Activated CD8-positive, alpha-beta T cell treated with anti-CD3 and anti-CD28 coated beads, Interleukin-2, amount 10 ng/mL, durations not matched to agents 7 days and 5 days (primary cell): ENCODE results near the gene RANGRF. TPM values are rescaled to one million over a fixed set of nuclear protein-coding genes. Genes with fewer than 3 reads are reported as not detected.
A peak's percentile ranks its signal among the peaks of the same experiment; 100 is the strongest.

ENCODE experiments used
- ATAC-seq: fragments of 150-1000 bp; cut with Tn5 transposase; one replicate; pipeline ENCODE4 v1.10.0; 2021; ENCODE audit warnings: moderate library complexity
- CTCF ChIA-PET: fragments of 350-600 bp; sonication (Branson Sonifier 250); formaldehyde crosslinking; loops from one replicate; lab custom pipeline; 2021; ENCODE audit warnings: antibody characterized with exemption; lab: Charles Lee
- POLR2A ChIA-PET: fragments of 350-600 bp; sonication (Branson Sonifier 250); formaldehyde crosslinking; loops from one replicate; lab custom pipeline; 2021; ENCODE audit warnings: antibody characterized with exemption; lab: Charles Lee
- DNase-seq: peaks from one replicate; pipeline ENCODE4 v3.0.0-alpha.2; 2020
- H3K27ac Mint-ChIP-seq: one replicate; pipeline ENCODE4 v1.8.0; 2021; ENCODE audit warnings: mild to moderate bottlenecking, mixed read lengths
- H3K27me3 Mint-ChIP-seq: one replicate; pipeline ENCODE4 v1.8.0; 2021; ENCODE audit warnings: low read depth, mixed read lengths
- H3K36me3 Mint-ChIP-seq: one replicate; pipeline ENCODE4 v1.8.0; 2021; ENCODE audit warnings: low read depth, mixed read lengths
- H3K4me1 Mint-ChIP-seq: one replicate; pipeline ENCODE4 v1.8.0; 2021; ENCODE audit warnings: low read depth, mixed read lengths
- H3K4me3 Mint-ChIP-seq: one replicate; pipeline ENCODE4 v1.8.0; 2021; ENCODE audit warnings: mild to moderate bottlenecking, mixed read lengths
- H3K9me3 Mint-ChIP-seq: one replicate; pipeline ENCODE4 v1.8.0; 2022; ENCODE audit warnings: mixed read lengths; ENCODE audit not compliant: insufficient read depth
- total RNA-seq, 2 experiments: library from RNA; stranded (reverse); gene quantifications; one replicate each; pipeline ENCODE4 v1.2.3, GENCODE V29; 2021

Gene RANGRF
- total RNA-seq, 2 experiments from 2014 or later, result 49.8 to 55.6 TPM

DNA sequence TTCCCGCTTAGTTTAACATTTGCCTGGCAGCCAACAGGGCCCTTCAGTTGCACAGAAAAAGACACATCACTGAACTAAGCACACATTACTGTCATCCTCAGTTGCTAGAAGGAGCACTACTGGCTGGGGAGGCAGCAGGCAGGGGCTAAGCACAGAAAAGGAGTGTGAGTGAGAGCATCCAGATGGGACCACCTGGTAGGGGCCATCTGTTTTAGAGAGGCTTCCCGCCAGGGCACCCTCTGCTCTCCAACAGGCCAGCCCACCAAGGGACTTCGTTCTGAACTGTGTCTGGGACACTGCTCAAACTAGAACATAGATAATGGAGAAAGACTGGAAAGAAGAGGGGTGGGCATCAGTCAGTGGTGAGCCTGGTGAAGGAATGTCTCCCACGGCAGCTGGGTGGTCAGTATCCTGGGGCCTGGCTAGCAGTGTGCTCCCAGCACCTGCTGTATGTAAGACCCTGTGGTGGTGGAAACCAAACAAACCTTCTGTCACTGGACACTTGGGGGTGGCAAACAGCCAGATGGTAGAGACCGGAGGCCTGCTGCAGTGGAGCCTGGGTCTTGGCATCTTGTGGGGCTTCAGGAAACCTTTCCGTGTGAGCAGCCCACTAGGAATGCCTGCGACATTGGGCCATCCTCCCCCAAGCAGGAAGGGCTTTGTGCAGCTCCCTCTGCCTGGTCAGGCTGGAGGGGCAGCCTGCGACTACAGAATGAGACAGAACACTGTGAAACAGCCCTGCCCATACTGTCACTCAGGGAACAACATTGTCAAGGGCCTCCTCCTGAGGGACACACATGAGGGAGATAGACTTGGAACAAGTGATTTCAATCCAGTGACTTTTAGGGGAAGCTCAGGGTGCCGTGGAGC is 12.8 kb upstream of the RANGRF start:
- no peaks in the 10 kb centered on the region for H3K4me1 Mint-ChIP-seq
- POLR2A ChIA-PET, result interaction anchor here (0.6 kb wide), 1 partner anchor 31 kb away, joined by 3 read pairs; no protein-coding TSS in a partner anchor
- H3K4me3 Mint-ChIP-seq, result no peak overlapping the region
- H3K27me3 Mint-ChIP-seq, result no peaks in the 10 kb centered on the region
- no peak overlapping the region for H3K27ac Mint-ChIP-seq
- no peak for DNase-seq
- peaks cover 9% of the 10 kb centered on the region for H3K36me3 Mint-ChIP-seq
- ATAC-seq, result no peak
- H3K9me3 Mint-ChIP-seq, result no peaks in the 10 kb centered on the region
- CTCF ChIA-PET, result interaction anchor here (0.7 to 2.3 kb wide), 2 partner anchors 25 to 202 kb away, joined by 4 to 5 read pairs; no protein-coding TSS in a partner anchor

DNA sequence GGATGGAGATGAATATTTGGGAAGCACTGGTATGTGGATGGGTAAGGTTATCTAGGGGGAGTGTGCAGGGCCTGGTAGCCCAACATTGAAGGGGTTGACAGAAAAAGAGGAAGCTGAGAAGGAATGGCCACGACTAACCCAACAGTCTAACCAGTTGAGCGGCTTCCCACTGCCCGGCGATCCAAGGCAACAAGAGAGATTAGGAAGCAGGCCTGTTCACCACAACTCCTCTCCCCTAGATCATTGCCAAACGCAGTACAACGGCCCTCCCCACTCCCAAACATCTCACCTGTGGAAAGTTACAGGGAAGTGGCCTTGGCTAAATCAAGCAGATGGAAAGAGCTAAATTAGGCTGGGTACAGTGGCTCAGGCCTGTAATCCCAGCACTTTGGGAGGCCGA is 11.2 kb upstream of the RANGRF start:
- no peak for DNase-seq
- CTCF ChIA-PET, result interaction anchor here (2.3 kb wide), 1 partner anchor 24 kb away, joined by 5 read pairs; no protein-coding TSS in a partner anchor

DNA sequence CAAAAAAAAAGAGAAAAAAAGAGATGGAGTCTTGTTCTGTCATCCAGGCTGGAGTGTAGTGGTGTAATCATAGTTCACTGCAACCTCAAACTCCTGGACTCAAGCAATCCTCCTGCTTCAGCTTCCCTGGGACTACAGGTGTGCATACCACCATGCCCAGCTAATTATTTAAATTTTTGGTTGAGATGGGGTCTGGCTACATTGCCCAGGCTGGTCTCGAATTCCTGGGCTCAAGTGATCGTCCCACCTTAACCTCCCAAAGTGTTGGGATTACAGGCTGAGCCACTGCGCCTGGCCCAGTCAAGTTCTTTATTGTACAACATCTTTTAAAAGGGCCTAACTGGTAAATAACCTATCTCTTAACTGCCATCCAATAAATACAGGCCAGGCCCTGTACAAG is 6.1 kb upstream of the RANGRF start:
- no peaks in the 10 kb centered on the region for H3K36me3 Mint-ChIP-seq
- POLR2A ChIA-PET, result interaction anchor here (0.9 kb wide), 1 partner anchor 34 kb away, joined by 3 read pairs; the partner anchor contains the start of gene CTC1

More for the DNA sequence above, 11.2 kb upstream of the RANGRF start:
- no peak for ATAC-seq
- POLR2A ChIA-PET, result interaction anchor here (1.3 kb wide), 1 partner anchor 29 kb away, joined by 5 read pairs; the partner anchor contains the start of gene CTC1
- Mint-ChIP-seq H3K27me3 (no peaks in the 10 kb centered on the region), H3K4me3 (no peak overlapping the region), H3K9me3 (no peaks in the 10 kb centered on the region), H3K4me1 (no peaks in the 10 kb centered on the region), H3K36me3 (no peaks in the 10 kb centered on the region), H3K27ac (no peak overlapping the region)

DNA sequence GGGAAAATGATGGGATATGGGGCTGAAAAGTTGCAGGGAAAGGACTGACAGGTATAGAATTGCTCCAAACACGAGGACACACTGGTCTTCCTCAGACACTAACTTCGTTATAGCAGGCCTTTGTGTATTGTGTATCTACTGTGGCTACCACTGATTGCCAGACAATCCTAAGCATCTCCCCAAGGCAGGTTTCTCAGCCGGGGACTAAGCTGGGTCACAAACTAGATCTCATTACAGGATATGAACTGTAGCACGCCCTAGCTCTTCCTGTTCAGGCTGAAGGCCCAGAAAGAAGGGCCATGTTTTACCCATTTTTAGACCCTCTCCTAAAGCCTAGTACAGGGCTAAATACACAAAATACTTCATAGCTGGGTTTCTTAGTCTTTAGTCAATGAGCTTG is 5.1 kb upstream of the RANGRF start:
- H3K4me1 Mint-ChIP-seq, result peaks cover 21% of the 10 kb centered on the region
- peak overlapping the region; percentile 30 for H3K27ac Mint-ChIP-seq
- H3K27me3 Mint-ChIP-seq, result no peaks in the 10 kb centered on the region
- no peak for ATAC-seq
- no peaks in the 10 kb centered on the region for H3K9me3 Mint-ChIP-seq
- DNase-seq, result no peak
- CTCF ChIA-PET, result interaction anchor here (0.7 to 1.5 kb wide), 5 partner anchors 12 to 1027 kb away, joined by 3 to 12 read pairs (median 4); partner anchors contain the start of gene SLC25A35
- POLR2A ChIA-PET, result interaction anchor here (0.6 to 1.4 kb wide), 5 partner anchors 12 to 703 kb away, joined by 3 to 12 read pairs (median 3); partner anchors contain the start of genes CTC1, PFAS and SLC25A35
- no peak overlapping the region for H3K4me3 Mint-ChIP-seq
- H3K36me3 Mint-ChIP-seq, result no peaks in the 10 kb centered on the region

More for the DNA sequence above, 6.1 kb upstream of the RANGRF start:
- H3K27me3 Mint-ChIP-seq, result no peaks in the 10 kb centered on the region
- H3K4me1 Mint-ChIP-seq, result peaks cover 15% of the 10 kb centered on the region
- no peak overlapping the region for H3K27ac Mint-ChIP-seq
- no peaks in the 10 kb centered on the region for H3K9me3 Mint-ChIP-seq
- CTCF ChIA-PET, result no interaction called here
- ATAC-seq (no peak), DNase-seq (no peak)
- no peak overlapping the region for H3K4me3 Mint-ChIP-seq

GRCh38 chr17:8284126-8284525 is 4.3 kb upstream of the RANGRF start:
- H3K4me1 Mint-ChIP-seq, result peaks cover 22% of the 10 kb centered on the region
- no peak overlapping the region for H3K4me3 Mint-ChIP-seq
- peak overlapping the region; percentile 52 for H3K27ac Mint-ChIP-seq
- DNase-seq, result no peak
- no peak for ATAC-seq
- H3K9me3 Mint-ChIP-seq, result no peaks in the 10 kb centered on the region
- H3K27me3 Mint-ChIP-seq, result no peaks in the 10 kb centered on the region
- peaks cover 4% of the 10 kb centered on the region for H3K36me3 Mint-ChIP-seq
- CTCF ChIA-PET, result interaction anchor here (0.8 to 1.5 kb wide), 3 partner anchors 11 to 41 kb away, joined by 4 to 12 read pairs (median 6); partner anchors contain the start of gene SLC25A35
- POLR2A ChIA-PET, result interaction anchor here (0.6 to 1.4 kb wide), 4 partner anchors 11 to 702 kb away, joined by 3 to 12 read pairs (median 5); partner anchors contain the start of genes CTC1, PFAS and SLC25A35

DNA sequence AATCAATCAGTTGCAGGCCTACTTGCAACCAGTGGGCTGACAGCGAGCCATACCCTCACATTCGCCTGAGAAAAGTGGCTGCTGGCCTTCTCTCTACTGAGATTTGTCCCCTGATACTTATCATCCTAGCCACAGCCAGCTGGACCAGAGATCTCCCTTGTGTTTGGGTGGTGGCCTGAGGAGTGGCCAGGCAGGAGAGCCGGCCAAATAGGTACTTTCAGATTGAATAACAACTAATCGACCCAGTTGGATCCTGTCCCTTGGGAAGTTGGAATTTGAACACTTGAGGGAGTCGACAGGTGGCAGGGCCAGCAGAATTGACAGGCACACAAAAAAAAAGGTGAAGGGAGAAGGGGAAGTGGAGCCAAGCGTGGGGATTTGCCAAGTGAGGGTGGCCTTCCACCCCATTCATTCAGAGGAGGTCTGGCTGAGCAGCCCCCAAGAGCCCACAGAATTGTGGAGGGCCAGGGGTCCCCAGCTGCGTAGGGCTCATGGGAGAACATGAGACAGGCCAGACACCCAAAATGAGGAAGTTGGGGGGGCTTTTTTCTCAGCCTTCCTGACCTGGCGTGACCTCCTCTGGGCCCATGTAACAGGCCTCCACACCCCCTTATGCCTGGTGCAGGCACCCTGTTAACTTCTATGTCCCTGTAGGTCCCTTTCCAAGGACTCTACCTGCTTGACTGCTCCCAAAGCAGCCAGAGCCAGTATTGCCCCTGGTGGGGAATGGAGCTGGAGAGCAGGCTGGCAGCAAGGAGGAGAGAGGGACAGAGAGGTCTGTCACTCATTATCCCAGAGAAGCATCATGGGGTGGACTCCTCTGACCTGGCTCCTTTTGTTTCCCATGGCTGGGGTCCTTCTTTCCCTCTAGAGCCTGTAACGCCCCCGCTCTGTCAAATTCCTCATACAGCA is 2.9 kb upstream of the RANGRF start:
- ChIA-PET POLR2A (interaction anchor here (0.9 to 6.0 kb wide), 3 partner anchors 10 to 37 kb away, joined by 3 to 39 read pairs (median 8); partner anchors contain the start of genes CTC1, PFAS and SLC25A35), CTCF (interaction anchor here (0.6 kb wide), 1 partner anchor 1101 kb away, joined by 3 read pairs; no protein-coding TSS in a partner anchor)
- DNase-seq (no peak), ATAC-seq (no peak)
- H3K27me3 Mint-ChIP-seq, result no peaks in the 10 kb centered on the region
- H3K27ac Mint-ChIP-seq, result no peak overlapping the region
- H3K9me3 Mint-ChIP-seq, result no peaks in the 10 kb centered on the region
- no peak overlapping the region for H3K4me3 Mint-ChIP-seq
- H3K36me3 Mint-ChIP-seq, result peaks cover 15% of the 10 kb centered on the region
- peaks cover 36% of the 10 kb centered on the region for H3K4me1 Mint-ChIP-seq

DNA sequence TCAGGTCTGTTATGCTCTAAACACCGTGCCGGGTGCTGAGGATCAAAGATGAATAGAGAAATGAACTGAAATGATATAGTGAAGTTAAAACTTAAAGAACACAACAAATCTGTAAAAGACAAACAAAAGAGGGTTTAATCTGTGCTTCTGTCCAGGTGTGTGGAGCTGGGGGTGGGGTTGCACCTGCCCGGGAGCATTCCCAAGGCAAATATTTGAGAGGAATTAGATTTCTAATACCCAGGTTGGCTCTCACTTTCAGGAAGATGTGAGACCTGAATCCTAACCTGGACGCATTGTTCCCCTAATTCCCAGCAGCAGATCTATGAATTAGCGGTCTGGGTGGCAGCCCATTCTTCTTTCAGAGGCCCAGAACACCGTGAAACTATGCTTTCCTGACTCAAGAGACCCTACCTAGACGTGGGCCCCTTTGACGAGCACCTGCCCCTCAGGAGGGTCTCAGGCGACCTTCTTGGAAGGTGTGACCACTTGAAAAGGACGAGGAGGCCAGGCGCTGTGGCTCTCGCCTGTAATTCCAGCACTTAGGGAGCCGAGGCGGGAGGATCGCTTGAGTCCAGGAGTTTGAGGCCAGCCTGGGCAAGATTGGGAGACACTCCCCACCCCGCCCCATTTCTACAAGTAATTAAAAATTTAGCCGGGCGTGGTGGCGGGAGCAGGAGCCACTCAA is 677 bp upstream of the RANGRF start:
- no peaks in the 10 kb centered on the region for H3K9me3 Mint-ChIP-seq
- ChIA-PET CTCF (interaction anchor here (1.0 to 2.2 kb wide), 3 partner anchors 10 to 96 kb away, joined by 3 to 8 read pairs (median 3); no protein-coding TSS in a partner anchor), POLR2A (interaction anchor here (1.0 to 6.0 kb wide), 4 partner anchors 7 to 114 kb away, joined by 3 to 39 read pairs (median 8); partner anchors contain the start of genes CTC1, PFAS and SLC25A35)
- H3K36me3 Mint-ChIP-seq, result peaks cover 19% of the 10 kb centered on the region
- H3K27me3 Mint-ChIP-seq, result no peaks in the 10 kb centered on the region
- peak overlapping the region; percentile 86 for H3K27ac Mint-ChIP-seq
- DNase-seq, result no peak
- peaks cover 46% of the 10 kb centered on the region for H3K4me1 Mint-ChIP-seq
- no peak for ATAC-seq
- H3K4me3 Mint-ChIP-seq, result peak overlapping the region; percentile 84

DNA sequence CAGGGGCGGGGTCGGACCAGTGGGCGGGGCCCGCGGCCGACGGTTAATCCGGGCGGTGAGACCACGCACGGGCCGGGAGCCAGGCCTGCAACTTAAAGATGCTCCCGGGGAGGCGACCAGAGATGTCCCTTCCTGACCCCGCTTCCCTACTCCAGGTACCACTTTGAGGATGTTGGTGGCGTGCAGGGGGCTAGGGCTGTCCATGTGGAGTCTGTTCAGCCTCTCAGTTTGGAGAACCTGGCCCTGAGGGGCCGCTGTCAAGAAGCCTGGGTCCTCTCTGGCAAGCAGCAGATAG is 580 bp downstream of the RANGRF start:
- peak overlapping the region; percentile 86 for H3K27ac Mint-ChIP-seq
- CTCF ChIA-PET, result interaction anchor here (0.6 to 2.2 kb wide), 5 partner anchors 9 to 170 kb away, joined by 3 to 8 read pairs (median 3); no protein-coding TSS in a partner anchor
- peak overlapping the region; percentile 84 for H3K4me3 Mint-ChIP-seq
- POLR2A ChIA-PET, result interaction anchor here (0.6 to 6.0 kb wide), 6 partner anchors 41 to 706 kb away, joined by 3 to 39 read pairs (median 3); partner anchors contain the start of genes CTC1, MPDU1 and PFAS
- H3K27me3 Mint-ChIP-seq, result no peaks in the 10 kb centered on the region
- peaks cover 19% of the 10 kb centered on the region for H3K36me3 Mint-ChIP-seq
- no peak for DNase-seq
- peaks cover 43% of the 10 kb centered on the region for H3K4me1 Mint-ChIP-seq
- no peak for ATAC-seq
- no peaks in the 10 kb centered on the region for H3K9me3 Mint-ChIP-seq

DNA sequence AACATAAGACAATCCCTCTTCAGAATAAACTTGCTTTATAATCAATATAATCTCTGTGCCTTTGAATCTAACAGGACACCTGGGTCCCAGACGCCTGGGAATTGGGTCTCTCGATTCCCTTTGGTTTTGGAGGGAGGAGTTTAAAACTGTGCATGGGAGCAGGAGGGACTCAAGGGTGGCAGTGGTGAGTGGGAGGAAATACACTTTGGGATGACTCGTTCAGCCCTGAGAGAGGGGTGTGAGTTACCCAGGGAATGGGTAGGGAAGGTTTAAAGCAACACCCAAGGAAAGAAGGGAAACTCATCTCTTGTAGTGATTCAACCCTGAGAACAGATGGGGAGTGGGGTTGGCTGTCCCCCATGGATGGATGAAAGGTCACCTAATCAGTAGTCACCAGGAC is 1.6 kb downstream of the RANGRF start:
- CTCF ChIA-PET, result interaction anchor here (2.2 kb wide), 1 partner anchor 10 kb away, joined by 8 read pairs; no protein-coding TSS in a partner anchor
- ATAC-seq, result no peak
- H3K27ac Mint-ChIP-seq, result peak overlapping the region; percentile 32

More for the DNA sequence above, 1.6 kb downstream of the RANGRF start:
- no peak for DNase-seq
- H3K9me3 Mint-ChIP-seq, result no peaks in the 10 kb centered on the region
- POLR2A ChIA-PET, result interaction anchor here (6.0 kb wide), 1 partner anchor 42 kb away, joined by 39 read pairs; the partner anchor contains the start of genes CTC1 and PFAS
- peaks cover 49% of the 10 kb centered on the region for H3K4me1 Mint-ChIP-seq
- peak overlapping the region; percentile 84 for H3K4me3 Mint-ChIP-seq
- H3K36me3 Mint-ChIP-seq, result peaks cover 19% of the 10 kb centered on the region
- no peaks in the 10 kb centered on the region for H3K27me3 Mint-ChIP-seq
